Loucy (cell line): ENCODE data around the gene NBAS.

Experiments
- CTCF ChIP-seq: fragments of 200-600 bp; sonication (generic); conservative IDR thresholded peaks from 2 replicates; pipeline ENCODE4 v1.5.1; 2014; ENCODE audit warnings: mild to moderate bottlenecking, antibody characterized with exemption, low read length
- EZH2phosphoT487 ChIP-seq: fragments of 200-600 bp; IDR thresholded peaks from 2 replicates; pipeline ENCODE4 v1.6.1; 2018; ENCODE audit warnings: antibody characterized with exemption, mild to moderate bottlenecking, moderate library complexity, borderline replicate concordance

GRCh38 chr2:15170070-15170775 is 390.9 kb downstream of the NBAS start:
- TF ChIP-seq CTCF (no peak), EZH2phosphoT487 (no peak)
